Activated CD4-positive, alpha-beta T cell treated with anti-CD3 and anti-CD28 coated beads, Interleukin-2, amount 50 U/mL, for 1 hour (primary cell): ENCODE measurements around the gene MOGAT3.
"Not testable (repeated sequence)": the region's sequence is repeated elsewhere in the genome, so short reads cannot be mapped to it uniquely, and the experiment has no call there.

Experiments
- DNase-seq: peaks from one replicate; pipeline ENCODE4 v3.0.0-alpha.2; 2020

Gene MOGAT3

DNA sequence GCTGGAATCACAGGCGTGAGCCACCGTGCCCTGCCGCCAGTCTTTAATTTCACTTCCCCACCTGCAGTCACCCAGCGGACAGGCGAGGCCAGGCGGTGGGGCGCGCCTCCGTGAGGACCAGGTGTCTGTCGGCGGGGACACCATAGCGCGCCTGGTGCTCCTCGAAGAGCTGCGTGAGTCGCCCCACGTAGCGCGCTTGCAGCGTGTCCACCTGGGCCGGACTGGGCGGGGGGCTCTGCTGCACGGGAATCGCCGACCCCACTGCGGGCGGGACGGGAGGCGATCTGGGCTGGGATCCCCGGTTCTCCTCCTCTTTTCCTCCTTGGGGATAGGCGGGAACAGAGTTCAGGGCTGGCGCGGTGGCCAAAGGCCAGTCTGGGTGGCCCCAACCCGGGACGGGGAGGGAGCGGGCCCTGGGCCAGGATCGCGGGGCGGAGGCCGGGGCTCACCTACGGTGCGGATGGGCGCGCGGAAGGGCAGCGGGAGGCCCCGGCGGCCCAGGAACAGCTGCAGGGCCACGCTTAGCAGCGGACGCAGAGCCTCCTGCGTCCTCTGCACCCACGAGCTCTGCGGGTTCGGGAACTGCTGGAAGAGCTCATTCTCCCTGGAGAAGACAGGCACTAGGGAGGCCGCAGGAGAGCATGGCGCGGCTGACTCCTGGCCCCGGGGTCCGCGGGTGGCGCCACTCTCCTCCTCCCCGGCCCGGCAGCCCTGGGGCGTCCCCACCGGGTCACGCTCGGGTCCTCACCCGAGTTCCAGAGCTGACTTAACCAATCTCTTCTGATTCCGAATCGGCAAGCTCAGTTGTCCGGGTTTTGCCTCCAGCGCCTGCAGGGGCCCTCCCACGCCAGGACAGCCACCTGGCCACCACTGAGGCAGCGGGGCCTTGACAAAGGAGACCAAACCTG, 1.1 kb upstream of the MOGAT3 start:
- DNase-seq, result no peak

- DNase-seq, result no peak
Observed at GRCh38 chr7:101200504-101200861, 353 bp downstream of the MOGAT3 start.

DNA sequence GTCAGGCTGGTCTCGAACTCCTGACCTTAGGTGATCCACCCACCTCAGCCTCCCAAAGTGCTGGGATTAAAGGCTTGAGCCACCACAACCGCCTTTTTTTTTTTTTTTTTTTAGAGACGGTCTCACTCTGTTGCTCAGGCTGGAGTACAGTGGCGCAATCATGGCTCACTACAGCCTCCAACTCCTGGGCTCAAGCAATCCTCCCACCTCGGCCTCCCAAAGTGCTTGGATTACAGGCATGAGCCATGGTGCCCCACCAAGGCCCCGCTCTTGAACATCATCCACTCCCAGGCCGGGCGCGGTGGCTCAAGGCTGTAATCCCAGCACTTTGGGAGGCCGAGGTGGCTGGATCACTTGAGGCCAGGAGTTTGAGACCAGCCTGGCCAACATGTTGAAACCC, 1.3 kb downstream of the MOGAT3 start:
- DNase-seq, result not testable (repeated sequence)

DNA sequence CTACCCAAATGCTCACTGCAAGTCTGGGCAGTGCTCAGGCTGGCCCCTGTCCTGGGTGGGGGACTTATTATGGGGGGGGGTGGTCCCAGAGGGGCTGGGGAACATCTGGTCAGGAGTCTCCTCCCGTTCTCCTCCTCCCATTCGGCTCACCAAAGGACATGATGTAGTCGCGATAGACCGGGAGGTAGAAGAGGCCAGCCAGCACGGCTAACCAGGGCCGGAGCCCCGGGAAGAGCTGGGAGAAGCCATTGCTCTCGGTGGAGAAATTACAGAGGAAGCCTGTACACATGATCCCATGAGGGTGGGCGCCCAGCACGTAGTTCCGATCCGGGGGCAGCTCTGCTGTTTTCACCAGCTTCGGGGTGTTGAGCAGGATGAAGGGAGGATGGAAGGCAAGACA, 2.4 kb downstream of the MOGAT3 start:
- DNase-seq, result no peak

DNA sequence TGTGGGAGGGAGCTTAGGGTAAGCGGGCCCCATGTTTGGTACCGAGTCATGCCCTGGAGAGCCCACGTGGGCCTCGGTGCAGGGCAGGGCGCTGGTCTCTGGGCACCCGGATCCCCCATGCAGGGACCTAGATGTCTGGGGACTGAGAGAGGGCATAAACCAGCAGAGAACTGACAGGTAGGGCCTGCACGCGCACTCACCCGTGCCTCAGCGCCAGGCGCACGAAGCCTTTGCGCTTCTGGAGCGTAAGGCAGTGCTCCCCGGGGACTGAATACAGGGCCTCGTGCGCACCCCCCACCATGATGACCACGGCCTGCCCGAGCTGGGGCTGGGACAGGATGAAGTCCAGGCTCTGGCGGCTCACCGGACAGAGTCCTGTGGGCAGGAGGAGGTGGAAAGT, 2.8 kb downstream of the MOGAT3 start:
- DNase-seq, result no peak

- no peak for DNase-seq
Observed at GRCh38 chr7:101195884-101196283, 5.0 kb downstream of the MOGAT3 start.

DNA sequence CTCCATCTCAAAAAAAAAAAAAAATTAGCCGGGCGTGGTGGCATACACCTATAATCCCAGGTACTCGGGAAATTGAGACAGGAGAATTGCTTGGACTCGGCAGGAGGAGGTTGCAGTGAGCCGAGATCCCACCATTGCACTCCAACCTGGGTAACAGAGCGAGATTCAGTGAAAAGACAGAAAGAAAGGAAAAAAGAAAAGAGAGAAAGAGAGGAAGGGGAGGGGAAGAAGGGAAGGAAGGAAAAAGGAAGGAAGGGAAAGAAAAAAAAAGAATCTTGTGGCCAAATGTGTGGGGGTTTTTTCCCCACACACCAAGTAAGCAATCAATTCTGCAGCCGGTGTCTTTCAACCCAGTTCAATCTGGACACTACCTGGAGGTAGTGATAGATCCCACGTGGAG, 11.7 kb downstream of the MOGAT3 start:
- DNase-seq, result no peak

GRCh38 chr7:101186844-101187428, 13.9 kb downstream of the MOGAT3 start:
- no peak for DNase-seq

DNA sequence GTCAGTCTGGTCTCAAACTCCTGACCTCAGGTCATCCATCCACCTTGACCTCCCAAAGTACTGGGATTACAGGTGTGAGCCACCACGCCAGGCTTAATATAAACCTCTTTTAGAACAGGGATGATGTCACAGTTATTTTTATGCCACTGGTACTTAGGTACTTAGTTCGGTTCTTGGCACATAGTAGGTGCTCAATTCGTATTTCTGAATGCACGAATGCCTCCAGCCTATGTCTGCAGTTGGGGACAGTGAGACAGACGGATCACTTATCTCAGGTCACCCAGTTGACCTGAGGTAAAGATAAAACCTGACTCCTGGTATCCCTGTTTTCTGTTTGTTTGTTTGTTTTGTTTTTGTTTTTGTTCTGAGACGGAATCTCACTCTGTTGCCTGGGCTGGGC, 14.6 kb downstream of the MOGAT3 start:
- no peak for DNase-seq

- DNase-seq, result no peak
Observed at GRCh38 chr7:101185258-101185839, 15.5 kb downstream of the MOGAT3 start.

DNA sequence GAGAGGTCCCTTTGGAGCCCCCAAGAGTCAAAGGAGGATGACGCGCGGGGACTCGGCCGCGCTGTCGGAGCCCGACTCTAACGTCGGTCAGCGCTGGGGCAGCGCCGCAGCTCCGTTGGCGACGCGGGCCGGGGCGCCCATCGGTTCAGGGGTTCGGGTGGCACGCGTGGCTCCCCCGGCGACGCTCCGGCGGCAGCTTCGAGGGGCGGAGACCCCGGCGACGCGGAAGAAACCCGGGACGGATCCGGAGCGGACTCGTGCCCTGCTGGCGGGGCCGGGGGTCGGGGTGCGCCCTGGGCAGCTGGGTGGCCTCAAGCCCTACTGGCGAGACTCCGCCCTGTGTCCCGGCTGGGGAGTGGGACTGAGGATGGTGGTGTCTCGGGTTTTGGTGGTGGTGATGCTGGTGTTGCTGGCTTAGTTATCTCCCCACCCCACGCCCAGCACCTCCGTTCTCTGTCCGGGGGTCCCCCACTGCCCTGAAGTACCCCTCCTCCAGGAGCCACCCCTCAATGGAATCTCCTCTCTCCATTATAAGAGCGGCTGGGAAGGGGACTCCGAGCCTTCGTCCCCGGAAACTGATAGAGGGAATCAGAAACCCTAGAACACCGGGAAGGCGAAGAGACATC, 20.6 kb downstream of the MOGAT3 start, which contains the start of gene NAT16:
NAT16 (minus strand) TSS at position 164 of the 626 bp plus-strand sequence. CDS start 5,486 bp downstream, outside the sequence.
- no peak for DNase-seq

DNA sequence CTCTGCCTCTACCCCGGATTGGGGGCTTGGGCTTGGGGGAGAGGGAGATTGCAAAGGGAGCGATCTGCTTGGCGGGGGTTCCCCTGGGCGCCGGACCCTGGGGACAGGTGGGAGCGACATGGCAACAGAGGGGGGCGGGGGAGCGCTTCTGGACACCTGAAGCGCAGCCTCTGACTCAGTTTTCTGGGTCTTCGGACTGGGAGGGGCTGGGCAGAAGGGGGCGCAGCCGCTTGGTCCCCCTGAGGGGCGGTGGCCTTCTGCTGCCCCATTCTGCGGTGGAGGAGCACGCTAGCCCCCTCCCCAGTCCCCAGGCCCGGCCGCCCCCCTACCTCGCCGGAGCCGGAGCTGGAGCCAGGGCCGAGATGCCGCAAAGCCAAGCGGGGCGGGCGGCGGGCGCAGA, 21.1 kb downstream of the MOGAT3 start:
- no peak for DNase-seq

- DNase-seq, result no peak
Observed at GRCh38 chr7:101179117-101179516, 21.7 kb downstream of the MOGAT3 start.

GRCh38 chr7:101177644-101178043, 23.2 kb downstream of the MOGAT3 start:
- no peak for DNase-seq

GRCh38 chr7:101175664-101176063, 25.2 kb downstream of the MOGAT3 start:
- DNase-seq, result no peak

GRCh38 chr7:101174322-101174854, 26.4 kb downstream of the MOGAT3 start:
- no peak for DNase-seq

DNA sequence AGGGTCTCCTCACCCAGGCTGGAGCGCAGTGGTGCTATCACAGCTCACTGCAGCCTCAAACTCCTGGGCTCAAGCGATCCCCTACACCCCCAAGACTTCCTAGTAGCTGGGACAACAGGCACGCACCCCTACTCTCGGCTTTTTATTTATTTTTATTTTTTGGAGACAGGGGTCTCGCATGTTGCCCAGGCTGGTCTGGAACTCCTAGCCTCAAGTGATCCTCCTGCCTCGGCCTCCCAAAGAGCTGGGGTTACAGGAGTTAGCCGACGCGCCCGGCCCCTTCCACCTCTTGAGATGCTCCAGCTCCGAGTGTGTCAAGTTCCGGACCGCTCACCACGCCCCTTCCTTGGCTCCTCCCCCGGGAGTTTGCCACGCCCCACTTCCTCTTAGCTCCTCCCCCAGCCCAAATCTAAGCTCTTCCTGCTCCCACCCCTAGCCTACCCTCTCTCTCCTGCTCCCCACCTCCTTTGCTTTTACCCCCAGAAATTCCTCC, 27.0 kb downstream of the MOGAT3 start:
- peak; percentile 54 for DNase-seq

- no peak for DNase-seq
Observed at GRCh38 chr7:101172854-101173751, 27.7 kb downstream of the MOGAT3 start.

DNA sequence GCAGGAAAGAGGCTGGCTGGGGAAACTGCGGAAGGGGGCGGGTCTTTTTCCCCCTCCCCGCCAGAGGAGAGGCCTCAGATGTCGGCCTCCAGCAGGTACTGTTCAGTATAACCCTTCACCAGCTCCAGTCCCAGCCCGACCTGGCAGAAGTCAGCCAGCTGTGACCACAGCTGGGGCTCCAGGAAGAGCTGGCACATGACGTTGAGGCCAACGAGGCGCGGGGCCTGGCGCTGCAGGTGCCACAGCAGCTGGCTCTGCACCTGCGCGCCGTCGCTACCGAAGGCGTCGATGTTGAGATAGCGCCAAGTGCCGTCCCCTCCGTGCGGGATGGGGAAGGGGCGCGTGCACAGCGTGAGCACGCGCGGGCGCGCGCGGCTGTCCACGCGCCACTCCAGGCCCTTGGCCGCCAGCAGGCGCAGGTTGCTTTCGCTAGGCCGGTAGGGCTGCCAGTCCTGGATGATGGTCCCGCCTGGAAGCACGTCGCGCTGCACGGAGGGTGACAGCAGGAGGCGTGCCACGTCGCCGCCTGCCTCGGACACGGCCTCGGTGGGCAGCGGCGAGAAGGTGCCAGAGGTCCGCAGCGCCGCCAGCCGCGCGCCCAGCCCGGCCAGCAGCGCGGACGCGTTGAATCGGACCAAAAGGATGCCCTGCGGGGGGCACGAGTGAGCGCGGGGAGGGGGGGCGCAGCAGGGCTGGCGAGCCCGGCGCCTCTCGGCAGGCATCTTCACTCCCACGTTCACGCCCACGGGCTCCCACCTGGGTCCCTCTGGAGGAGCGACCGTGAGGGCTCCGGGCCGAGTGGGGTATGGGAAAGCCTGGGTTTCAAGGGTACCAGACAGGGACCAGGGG, 28.6 kb downstream of the MOGAT3 start:
- DNase-seq, result no peak

- no peak for DNase-seq
Observed at GRCh38 chr7:101171442-101171837, 29.4 kb downstream of the MOGAT3 start.
